Measurements from ENCODE around the gene NKX2-8. TPM values are rescaled to one million over a fixed set of nuclear protein-coding genes. Genes with fewer than 3 reads are reported as not detected.
"Not testable (repeated sequence)": the region's sequence is repeated elsewhere in the genome, so short reads cannot be mapped to it uniquely, and the experiment has no call there.

Gene NKX2-8
- total RNA-seq, 2 experiments from 2014 or later: not detected

DNA sequence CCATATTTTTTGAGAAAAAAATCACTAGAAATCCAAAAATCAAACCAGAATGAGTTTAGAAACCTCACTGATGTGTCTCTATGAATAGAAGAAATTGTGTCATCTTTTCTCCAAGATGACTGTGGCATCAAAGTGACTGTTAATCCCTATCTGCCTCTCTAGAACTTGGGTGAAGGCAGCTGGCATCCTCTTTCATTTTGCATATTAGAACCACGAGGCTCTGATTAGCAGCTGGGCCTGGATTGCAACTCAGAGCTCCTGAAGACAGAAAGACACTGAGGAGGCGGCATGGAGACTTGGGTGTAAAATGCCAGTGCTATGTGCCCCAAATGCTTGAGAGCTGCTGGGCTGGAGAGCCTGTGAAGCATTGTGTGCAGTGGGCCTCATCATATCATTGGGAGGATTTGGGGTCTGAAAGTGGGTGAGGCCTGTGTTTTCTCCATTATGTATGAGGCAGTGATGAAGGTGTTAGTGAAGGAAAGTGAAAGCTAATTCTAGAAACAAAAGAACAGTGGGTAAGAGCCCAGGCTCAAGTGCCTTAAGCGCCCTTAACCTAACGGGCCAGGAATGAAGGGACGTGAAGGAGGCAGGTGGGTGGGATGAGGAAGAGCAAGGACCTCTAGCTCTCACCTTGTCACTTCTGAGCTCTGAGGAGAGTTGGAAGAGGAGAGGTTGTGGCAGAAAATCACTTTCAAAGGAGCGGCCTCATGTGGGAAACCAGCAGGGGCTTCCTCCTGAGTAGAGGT lies 26.2 kb downstream of the NKX2-8 start:
- Mint-ChIP-seq H3K4me3 (no peak overlapping the region), H3K36me3 (no peaks in the 10 kb centered on the region), H3K9me3 (ENCODE audit: low read depth) (no peaks in the 10 kb centered on the region), H3K27me3 (peaks cover 7% of the 10 kb centered on the region), H3K4me1 (no peaks in the 10 kb centered on the region), H3K27ac (no peak overlapping the region)
- no peak for ATAC-seq
- no peak for DNase-seq
- CTCF ChIA-PET: interaction anchor here (1.0 to 3.6 kb wide), 3 partner anchors 49 to 594 kb away, joined by 3 to 18 read pairs (median 4); no protein-coding TSS in a partner anchor

DNA sequence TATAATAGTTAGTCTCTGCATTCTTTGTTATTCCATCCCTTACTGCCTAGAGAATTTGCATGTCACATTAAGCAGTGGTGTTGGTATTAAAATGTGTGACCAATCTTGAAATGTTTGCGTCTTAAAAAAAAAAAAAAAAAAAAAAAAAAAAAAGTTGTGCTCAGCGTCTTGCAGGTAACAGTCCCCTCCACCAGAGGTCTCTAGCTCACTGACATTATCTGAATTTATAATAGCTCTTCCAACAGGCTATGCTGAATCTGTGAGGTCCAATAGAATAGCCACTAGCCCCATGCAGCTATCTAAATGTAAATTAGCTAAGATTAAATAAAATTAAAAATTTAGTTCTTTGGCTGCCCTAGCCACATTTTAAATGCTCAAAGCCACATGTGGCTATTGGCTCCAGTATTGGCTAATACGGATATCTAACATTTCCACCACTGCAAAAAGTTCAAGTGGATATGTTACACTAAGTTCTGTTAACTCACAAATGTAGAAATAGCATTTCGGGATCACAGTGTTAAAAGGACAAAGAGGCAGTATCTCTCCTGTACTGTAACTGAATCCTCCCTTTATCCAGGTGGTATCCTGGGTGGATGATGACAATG lies 28.7 kb downstream of the NKX2-8 start:
- Mint-ChIP-seq H3K27ac (no peak overlapping the region), H3K36me3 (no peaks in the 10 kb centered on the region), H3K27me3 (peaks cover 2% of the 10 kb centered on the region), H3K4me1 (no peaks in the 10 kb centered on the region), H3K4me3 (no peak overlapping the region), H3K9me3 (ENCODE audit: low read depth) (no peaks in the 10 kb centered on the region)
- ATAC-seq (no peak), DNase-seq (no peak)
- CTCF ChIA-PET: interaction anchor here (0.7 to 3.6 kb wide), 15 partner anchors 12 to 674 kb away, joined by 3 to 18 read pairs (median 4); no protein-coding TSS in a partner anchor

DNA sequence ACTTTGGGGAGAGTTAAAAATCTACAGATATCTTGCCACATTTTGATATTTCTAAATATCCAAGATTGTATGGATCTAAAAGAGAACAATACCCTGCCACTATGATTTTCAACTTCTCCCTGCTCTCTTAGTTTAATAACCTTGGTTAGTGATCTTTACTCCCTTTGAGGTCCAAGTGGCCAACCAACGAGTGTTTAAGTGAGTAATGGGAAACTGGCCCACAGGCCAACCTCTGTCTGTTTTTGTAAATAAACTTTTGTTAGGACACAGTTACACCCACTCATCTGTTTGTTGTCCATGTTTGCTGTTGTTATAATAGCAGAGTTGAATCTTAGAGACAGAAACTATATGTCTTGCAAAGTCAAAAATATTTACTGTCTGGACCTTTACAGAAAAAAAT lies 31.5 kb downstream of the NKX2-8 start:
- H3K9me3 Mint-ChIP-seq (ENCODE audit: low read depth): no peaks in the 10 kb centered on the region
- no peak for ATAC-seq
- H3K36me3 Mint-ChIP-seq: no peaks in the 10 kb centered on the region
- H3K4me1 Mint-ChIP-seq: no peaks in the 10 kb centered on the region
- no peak overlapping the region for H3K4me3 Mint-ChIP-seq
- DNase-seq: no peak
- peaks cover 4% of the 10 kb centered on the region for H3K27me3 Mint-ChIP-seq
- CTCF ChIA-PET: no interaction called here
- H3K27ac Mint-ChIP-seq: no peak overlapping the region

DNA sequence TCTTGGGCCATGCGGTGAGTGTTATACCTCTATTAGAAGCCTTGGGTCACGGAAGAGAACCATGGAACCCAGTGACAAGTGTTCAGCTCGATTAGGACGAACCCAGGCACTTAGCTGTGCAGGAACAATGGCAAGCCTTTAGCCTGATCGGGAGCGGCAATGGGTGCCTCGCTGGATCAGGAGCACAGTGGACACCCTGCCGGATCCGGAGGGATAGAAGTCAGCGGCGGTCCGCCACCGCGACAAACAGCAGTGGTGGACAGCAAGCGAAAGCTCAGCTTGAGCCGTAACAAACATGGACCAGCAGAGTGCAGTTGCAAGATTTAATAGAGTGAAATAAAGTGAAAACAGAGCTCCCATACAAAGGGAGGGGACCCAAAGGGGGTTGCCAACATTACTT lies 38.1 kb downstream of the NKX2-8 start:
- DNase-seq; ATAC-seq; H3K4me3 Mint-ChIP-seq; H3K9me3 Mint-ChIP-seq (ENCODE audit: low read depth); H3K4me1 Mint-ChIP-seq; H3K36me3 Mint-ChIP-seq; CTCF ChIA-PET; H3K27ac Mint-ChIP-seq: not testable (repeated sequence)
- peaks cover 12% of the 10 kb centered on the region for H3K27me3 Mint-ChIP-seq

DNA sequence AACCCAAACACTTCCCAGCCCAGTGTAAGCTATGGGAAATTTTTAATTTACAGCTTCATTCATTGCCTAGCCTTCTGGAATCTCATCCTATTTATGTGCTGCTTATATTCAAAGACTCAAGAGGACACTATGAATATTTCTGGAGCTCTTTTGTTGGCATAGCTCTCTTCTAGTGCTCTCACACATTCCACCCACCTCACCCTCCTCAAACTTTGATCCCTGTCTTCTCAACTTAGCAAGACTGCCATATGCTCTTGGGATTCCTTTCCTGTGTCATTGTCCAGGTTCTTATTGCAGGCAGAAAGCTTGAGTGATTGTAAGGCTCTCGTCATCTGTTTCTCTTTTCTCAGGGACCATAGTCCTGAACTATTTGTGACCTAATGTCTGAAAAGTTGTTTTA lies 44.4 kb downstream of the NKX2-8 start:
- Mint-ChIP-seq H3K27ac (no peak overlapping the region), H3K27me3 (peaks cover 21% of the 10 kb centered on the region), H3K36me3 (no peaks in the 10 kb centered on the region), H3K9me3 (ENCODE audit: low read depth) (no peaks in the 10 kb centered on the region), H3K4me3 (no peak overlapping the region), H3K4me1 (no peaks in the 10 kb centered on the region)
- ATAC-seq (no peak), DNase-seq (no peak)
- CTCF ChIA-PET: interaction anchor here (1.2 kb wide), 1 partner anchor 16 kb away, joined by 3 read pairs; no protein-coding TSS in a partner anchor

Other genes starting within 250 kb of the NKX2-8 start
- not detected for gene NKX2-1, start 62.4 kb downstream of the NKX2-8 start, total RNA-seq
- gene PAX9, start 79.2 kb upstream of the NKX2-8 start, total RNA-seq: not detected